Measurements from ENCODE around the gene KRT20.

DNA sequence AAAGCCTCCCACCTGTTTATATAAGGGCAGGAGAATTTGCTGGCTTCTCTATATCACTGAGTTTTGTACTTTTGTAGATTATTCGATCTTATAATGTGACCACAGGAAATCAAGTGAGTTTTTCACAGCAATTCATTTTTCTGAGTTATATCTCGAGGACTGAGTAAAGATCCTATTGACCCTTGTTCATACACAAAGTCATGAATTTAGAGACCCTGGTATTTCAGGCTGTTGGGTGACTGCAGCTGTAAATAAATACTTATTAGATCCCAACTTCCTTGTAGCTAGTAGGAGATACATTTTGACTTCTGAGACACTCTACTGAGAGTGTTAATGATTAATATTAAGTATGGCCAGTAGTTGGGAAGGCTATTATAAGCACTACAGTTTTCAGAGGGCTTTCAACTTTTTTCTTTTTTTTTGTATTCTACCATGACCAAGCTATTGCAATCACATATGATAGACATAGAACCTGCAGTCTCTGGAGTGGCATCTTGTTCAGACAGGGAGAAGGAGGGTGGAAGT, 3.2 kb upstream of the KRT20 start:
- TF ChIP-seq, protein P1, sequence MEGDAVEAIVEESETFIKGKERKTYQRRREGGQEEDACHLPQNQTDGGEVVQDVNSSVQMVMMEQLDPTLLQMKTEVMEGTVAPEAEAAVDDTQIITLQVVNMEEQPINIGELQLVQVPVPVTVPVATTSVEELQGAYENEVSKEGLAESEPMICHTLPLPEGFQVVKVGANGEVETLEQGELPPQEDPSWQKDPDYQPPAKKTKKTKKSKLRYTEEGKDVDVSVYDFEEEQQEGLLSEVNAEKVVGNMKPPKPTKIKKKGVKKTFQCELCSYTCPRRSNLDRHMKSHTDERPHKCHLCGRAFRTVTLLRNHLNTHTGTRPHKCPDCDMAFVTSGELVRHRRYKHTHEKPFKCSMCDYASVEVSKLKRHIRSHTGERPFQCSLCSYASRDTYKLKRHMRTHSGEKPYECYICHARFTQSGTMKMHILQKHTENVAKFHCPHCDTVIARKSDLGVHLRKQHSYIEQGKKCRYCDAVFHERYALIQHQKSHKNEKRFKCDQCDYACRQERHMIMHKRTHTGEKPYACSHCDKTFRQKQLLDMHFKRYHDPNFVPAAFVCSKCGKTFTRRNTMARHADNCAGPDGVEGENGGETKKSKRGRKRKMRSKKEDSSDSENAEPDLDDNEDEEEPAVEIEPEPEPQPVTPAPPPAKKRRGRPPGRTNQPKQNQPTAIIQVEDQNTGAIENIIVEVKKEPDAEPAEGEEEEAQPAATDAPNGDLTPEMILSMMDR (conservative IDR thresholded peaks at IDR 0.05; ENCODE audit: low read depth in 2 of 2), result no peak
- no peak for TF ChIP-seq EZH2phosphoT487 (IDR thresholded peaks at IDR 0.05; ENCODE audit: unreplicated experiment)
- TF ChIP-seq EZH2 (IDR thresholded peaks at IDR 0.05; ENCODE audit: low read depth, unreplicated experiment), result no peak
- no peak for TF ChIP-seq POLR2AphosphoS5 (IDR thresholded peaks at IDR 0.05; ENCODE audit: low read depth)
- no peak for TF ChIP-seq ZNF331 (CRISPR knock-in tag; IDR thresholded peaks at IDR 0.05; ENCODE audit: low read depth)

Data from GM23338 (cell line).